GM19324 (cell line): ENCODE data around the gene RTEL1.
"Not testable (repeated sequence)": the region's sequence is repeated elsewhere in the genome, so short reads cannot be mapped to it uniquely, and the experiment has no call there.

Experiments used
- ATAC-seq: cut with Tn5 transposase; IDR thresholded peaks from one replicate; pipeline ENCODE4 v1.9.1; 2021; ENCODE audit warnings: mild to moderate bottlenecking, moderate library complexity; ENCODE audit not compliant: unreplicated experiment, low FRiP score

Gene RTEL1

DNA sequence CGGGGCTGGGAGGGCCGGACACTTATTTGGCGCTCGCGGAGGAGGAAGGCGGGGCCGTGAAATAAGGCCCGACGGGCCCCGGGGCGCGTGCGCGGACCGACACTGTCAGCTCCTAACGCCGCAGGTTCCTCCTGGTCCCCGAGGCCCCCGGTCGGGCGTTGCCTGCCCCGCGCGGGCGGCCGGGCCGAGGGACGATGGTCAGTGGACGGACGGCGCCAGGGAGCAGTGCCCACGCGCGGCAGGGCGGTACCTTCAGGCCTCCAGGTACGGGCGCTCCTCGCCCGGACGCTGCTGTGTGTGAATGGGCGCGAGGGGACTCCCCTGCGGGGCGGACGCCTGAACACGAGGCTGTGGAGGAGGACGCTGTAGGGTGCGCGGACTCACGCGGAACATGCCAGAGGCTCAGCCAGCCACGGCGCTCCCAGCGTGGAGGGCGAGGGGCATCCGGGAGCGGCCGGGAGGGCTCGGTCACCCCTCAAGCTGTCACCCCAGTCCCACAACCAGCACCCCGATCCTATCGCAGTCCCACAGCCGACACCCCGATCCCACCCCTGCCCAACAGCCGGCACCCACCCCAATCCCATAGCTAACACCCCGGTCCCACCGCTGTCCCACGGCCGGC is 30.9 kb upstream of the RTEL1 start:
- ATAC-seq = peak; percentile 92

DNA sequence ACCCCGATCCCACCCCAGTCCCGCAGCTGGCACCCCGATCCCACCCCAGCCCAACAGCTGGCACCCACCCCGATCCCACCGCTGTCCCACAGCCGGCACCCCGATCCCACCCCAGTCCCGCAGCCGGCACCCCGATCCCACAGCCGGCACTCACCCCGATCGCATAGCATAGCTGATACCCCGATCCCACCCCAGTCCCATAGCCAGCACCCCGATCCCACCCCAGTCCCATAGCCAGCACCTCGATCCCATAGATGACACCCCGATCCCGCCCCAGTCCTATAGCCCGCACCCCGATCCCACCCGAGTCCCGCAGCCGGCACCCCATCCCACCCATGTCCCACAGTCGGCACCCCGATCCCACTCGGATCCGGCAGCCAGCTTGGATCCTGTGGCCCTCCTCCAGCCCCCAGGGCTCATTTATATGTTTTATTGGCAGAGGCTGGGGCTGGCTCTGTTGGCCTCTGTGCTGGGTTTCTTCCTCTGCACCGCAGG is 30.3 kb upstream of the RTEL1 start:
- ATAC-seq = no peak

GRCh38 chr20:63628246-63628975 is 29.7 kb upstream of the RTEL1 start:
- no peak for ATAC-seq

GRCh38 chr20:63630956-63631355 is 27.2 kb upstream of the RTEL1 start:
- not testable (repeated sequence) for ATAC-seq

- not testable (repeated sequence) for ATAC-seq
Observed at GRCh38 chr20:63631426-63631825, 26.7 kb upstream of the RTEL1 start.

- no peak for ATAC-seq
Observed at GRCh38 chr20:63633732-63634131, 24.4 kb upstream of the RTEL1 start.

DNA sequence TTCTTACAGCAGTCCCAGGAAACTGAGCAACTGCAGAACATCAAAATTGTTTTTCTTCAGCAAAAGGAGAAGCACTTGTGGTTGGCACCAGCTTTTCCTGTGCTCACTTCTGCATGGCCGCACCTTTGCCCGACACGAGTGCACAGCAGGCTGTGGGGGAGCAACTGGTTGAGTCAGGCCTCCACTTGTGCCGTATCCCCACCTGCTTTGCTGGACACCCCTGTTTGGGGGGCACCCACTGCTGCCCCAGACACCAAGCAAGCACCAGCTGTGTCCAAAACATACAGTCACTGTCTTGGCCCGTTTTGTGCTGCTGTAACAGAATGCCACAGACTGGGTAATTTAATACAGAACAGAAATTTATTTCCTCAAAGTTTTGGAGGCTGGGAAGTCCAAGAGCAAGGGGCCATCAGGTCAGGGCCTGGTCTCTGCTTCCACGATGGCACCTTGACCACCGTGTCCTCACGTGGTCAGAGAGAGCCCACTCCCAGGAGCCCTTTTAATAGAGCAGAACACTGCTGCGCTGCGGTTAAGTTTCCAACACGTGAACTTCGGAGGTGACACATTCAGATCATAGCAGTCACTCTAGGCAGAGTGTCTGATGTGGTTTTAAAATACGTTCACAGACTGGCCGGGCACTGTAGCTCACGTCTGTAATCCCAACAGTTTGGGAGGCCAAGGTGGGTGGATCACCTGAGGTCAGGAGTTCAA is 22.5 kb upstream of the RTEL1 start:
- peak; percentile 49 for ATAC-seq

DNA sequence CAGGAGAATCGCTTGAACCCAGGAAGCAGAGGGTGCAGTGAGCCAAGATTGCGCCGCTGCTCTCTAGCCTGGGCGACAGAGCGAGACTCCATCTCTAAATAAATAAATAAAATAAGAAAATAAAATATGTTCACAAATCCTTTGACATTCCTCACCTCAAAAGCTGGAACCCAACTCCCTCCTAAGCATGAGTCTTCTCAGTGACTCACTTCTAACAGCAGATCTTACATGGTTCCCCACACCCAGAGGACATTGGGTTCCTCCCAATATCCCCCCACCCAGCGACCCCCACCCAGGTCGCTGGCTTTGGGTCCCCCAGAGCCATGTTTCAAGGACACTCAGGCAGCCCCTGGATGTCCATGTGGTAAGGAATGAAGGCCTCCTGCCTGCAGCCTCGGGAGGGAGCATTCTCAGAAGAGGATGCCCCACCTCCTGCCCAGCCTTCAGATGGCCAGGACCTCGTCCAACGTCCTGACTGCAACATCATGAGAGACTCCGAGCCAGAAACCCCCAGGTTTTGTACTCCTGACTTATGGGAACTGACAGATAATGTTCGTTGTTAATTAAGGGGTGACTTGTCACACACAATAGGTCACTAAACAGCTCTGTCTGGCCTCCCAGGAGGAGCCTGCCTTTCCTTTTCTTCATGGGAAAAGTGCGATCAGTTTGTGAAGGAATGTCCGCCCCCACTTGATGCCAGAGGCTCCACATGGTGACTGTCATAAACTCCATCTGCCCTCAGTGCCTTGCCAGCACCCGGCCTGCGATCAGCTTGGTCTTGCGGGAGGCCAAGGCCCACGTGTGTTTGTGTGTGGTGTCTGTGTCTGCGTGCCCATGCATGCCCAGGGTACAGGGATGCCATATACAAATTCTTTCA is 21.1 kb upstream of the RTEL1 start:
- no peak for ATAC-seq

DNA sequence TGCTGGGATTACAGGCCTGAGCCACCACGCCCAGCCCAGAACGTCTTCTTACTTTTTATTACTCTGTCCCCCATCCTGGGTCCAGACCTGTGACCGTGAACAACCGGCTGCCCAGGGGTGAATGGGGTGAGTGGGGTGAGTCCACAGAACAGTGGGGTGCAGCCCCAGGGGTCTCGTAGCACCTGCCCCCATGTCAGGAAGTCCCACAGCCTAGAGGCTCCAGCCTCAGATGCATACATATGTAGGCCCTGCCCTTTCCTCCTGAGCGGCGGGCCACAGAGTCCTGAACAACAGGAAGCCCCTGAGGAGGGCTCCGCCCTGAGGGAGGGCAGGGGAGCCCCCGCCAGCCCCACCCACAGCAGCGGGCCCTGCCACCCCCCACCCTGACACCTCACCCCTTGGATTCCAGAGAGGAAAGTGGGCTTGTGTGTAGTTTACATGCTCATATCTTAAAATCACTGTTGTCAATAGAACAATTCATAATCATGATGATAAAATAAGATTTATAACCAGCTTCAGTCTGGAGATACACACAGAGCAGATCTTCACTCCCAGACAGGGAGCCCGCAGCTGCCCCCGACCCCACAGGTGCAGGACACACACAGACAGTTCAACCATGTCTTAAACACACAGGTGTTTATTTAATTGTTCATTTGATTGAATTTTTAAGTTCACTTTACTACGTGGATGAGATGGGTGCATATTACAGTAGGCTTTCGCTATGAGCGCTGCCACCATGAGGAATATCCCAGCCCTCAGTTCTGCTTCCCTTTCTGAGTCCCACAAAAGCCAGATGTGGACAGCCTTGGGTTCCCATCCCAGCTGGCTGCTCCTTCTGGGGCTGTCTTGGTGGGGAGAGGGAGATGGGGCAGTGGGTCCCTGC is 18.8 kb upstream of the RTEL1 start:
- ATAC-seq = no peak

DNA sequence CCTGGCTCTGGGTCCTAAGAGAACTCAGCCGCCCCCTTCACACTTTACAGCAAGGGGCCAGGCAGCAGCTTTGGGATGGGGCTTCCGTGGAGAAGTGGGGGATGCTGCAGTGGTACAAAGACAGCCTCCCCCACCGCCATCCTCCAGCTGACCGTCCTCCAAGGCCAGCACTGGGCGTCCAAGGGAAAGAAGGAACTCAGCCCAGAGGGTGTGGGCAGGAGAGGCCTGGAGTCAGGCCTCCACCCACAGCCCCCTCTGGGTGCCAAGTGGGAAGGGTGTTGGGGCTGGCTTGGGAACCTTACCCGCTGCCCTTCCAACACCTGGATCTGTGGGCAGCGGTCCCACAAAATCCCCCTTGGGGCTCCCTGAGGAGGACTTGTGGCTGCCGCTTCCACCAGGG is 18.0 kb upstream of the RTEL1 start:
- no peak for ATAC-seq

DNA sequence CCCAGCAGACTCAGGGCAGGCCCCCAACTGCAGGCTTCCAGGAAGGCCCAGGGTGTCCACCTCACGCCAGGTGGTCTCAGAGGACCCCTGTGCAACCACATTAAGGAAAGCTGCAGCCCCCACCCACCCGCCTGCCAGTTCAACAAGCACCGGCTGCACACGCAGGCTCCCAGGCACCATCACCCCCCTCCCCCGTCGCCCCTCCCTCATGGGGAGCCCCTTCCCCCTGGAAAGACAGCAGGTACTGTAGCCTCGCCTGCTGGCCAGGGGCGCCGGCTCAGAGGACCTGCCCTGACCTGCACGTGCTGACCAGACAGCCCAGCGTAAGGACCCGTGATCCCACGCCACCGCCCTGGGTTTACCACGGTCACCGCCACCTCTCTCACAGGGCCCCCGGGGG is 17.4 kb upstream of the RTEL1 start:
- ATAC-seq = not testable (repeated sequence)

DNA sequence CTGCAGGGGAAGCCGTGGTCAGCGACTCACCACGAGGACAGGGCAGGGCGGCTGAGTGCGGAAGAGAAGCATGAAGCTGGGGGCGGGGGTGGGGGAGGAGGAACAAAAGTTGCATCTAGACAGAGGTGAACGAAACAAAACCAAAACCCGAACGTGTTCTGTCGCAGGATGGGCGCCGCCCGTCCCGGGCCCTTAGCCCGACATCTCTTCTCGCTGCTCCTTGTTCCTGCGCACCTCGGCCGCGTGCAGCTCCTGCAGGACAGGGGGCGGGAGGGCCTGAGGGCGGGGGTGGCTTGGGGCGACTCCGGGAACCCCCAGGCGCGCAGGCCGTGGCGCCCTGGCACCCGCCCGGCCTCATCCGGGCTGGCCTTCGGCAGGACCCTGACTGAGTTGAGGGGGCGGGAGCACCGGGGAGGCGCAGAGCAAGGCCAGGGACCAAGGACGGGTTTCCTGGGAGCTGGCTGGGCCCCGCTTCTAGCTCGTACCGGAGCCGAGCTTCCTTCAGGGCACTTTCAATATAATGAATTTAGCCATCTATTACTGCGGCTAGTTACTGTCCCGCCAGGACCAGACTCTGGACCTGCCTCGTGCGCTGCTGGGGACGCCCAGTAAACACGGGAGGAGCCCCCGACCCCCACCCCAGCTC is 16.8 kb upstream of the RTEL1 start:
- ATAC-seq = peak; percentile 28

DNA sequence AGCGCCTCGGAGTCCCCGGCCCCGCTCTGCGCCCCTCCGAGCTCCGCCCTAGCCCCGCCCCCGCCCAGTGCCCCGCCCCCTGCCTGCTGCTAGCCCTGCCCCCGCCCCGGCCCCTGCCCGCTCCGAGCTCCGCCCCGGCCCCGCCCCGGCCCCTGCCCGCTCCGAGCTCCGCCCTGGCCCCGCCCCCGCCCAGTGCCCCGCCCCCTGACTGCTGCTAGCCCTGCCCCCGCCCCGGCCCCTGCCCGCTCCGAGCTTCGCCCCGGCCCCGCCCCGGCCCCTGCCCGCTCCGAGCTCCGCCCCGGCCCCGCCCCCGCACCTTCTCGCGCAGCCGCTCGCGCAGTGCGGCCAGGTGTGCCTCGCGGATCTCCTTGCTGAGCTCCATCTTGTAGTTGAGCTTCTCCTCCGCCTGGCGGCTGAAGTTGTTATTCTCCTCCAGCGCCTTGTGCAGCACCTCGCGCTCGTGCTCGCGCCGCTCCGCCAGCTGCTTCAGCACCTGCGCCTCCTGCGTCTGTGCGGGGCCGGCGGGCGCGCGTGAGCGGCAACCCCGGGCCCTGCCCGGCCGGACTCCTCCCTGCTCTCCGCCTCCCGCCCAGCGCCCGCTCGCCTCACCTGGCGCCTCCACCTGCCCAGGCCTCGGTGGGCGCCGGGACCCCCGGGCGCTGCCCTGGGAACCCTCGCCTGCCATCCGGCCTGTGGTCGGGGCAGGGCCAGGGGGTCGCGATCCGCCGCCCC is 16.2 kb upstream of the RTEL1 start:
- ATAC-seq = peak; percentile 67

GRCh38 chr20:63642527-63643247 is 15.4 kb upstream of the RTEL1 start:
- no peak for ATAC-seq

DNA sequence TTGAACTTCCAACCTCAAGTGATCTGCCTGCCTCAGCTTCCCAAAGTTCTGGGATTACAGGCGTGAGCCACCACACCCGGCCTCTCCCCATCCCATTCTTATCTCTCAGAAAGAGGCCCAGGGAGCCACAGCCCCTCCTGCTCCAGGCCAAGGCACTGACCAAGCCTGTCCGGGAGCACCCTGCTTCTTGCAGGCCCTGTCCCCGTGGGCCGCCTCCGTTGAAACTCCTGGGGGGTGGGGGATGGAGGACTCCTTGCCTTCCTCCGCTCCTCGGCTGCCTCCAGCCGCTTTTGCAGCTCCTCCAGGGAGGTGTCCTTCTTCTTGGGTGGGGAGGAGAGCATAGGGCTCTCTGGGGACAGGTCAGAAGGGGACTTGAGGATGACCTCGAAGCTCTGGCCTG is 14.6 kb upstream of the RTEL1 start:
- ATAC-seq = no peak

DNA sequence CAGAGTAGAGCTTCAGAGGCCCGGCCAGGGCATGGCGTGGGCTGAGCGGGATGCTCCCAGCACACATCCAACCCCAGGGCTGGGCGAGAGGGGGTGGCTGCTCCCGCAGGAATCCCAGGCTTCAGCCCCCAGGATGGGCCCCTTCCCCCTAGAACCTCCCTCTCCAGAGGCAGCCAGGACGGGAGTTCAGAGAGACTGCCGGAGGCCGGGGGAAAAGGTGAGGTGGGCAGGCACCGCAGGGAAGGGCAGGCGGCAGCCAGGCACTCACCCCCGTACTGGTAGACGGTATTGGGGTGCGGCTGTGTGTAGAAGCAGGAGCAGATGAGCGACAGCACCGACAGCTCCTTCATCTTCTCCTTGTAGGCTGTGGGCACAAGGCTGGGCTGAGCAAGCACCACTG is 14.2 kb upstream of the RTEL1 start:
- no peak for ATAC-seq

GRCh38 chr20:63645218-63645617 is 12.9 kb upstream of the RTEL1 start:
- ATAC-seq = no peak

DNA sequence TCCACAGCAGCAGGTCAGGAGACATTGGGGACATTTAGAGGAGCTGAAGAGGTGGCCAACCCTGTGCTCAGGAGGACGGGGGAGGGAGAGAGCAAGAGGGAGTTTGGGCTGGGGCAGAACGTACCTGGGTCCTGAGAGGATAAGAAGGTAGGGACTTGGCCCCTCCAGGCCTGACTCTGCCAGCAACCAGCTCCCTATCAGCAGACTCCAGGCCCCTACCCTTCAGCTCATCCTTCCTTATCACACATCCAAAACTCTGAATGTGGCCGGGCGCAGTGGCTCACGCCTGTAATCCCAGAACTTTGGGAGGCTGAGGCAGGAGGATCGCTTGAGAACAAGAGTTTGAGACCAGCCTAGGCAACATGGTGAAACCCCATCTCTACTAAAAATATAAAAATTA is 9.9 kb upstream of the RTEL1 start:
- ATAC-seq = no peak
